Inflammatory macrophage treated with lipopolysaccharide for 1 hour (primary cell): ENCODE data around the gene MRPL27.
"Not testable (repeated sequence)": the region's sequence is repeated elsewhere in the genome, so short reads cannot be mapped to it uniquely, and the experiment has no call there.

Experiments used
- DNase-seq, 2 donors: peaks; one replicate each; pipeline ENCODE4 v3.0.0-alpha.2; 2020 to 2022

The MRPL27 gene

DNA sequence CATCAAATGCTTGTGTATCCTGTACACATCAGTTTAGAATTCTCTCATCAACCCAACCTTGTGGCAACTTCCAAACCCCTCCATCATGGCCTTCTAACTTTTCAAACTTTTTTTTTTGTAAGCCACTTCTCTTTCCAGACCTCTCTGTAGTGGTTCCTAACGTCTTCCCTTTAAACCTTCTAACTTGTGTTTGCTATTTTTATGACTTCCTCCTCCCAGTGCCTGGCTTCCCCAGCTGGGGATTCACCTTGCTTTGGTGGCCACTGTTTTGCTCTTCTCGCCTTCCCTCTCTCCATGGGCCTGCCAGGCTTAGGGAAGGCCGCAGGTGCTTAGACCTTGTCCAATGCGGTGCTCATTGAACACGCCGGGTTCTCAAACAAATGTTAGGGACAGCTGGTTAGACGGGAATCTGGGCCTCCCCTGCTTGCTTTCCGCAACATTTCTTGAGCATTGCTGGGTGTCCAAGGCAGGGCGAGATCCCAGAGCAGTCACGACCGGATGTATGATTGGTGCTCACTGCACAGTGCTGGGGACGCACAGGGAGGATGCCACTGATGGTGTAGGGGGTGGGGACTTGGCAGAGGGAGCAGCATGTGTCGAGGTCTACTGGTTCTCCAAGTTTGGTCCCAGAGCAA is 28.1 kb downstream of the MRPL27 start:
- peak; percentile 13 to 16 for DNase-seq

DNA sequence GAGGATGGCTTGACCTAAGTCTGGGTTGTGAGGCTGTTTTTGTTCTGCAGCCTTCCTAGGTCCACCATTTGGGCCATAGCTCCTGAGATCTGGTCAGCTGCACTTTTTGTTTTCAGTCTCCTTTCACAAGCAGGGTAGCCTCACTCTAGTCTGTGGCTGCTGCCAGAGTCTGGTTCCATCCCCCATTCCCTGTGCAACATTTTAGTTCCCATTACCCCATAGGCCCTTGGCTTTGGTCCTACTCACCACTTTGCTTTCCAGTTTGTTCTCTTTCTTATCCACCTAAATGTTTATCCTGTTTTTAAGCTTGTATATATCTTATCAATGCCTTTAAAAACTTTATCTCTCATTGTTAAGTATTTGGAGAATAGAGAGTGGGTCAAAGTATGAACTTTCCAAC is 33.6 kb downstream of the MRPL27 start:
- no peak for DNase-seq

DNA sequence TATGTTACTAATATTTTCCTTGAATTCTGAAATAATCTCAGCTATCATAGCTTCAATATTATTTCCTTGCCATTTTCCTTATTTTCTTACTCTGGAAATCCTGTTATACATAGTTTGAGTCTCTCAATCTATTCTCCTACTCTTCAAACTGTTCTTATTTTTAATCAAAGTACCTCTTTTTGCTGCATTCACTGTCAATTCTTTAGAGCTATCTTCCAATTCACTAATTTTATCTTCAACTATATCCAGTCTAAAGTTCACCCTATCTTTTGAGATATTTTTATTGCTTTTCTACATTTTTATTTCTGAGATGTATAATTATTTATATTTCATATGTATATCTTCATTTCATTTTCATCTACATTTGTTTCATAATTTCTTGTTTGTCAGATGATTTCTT is 34.3 kb downstream of the MRPL27 start:
- no peak for DNase-seq

DNA sequence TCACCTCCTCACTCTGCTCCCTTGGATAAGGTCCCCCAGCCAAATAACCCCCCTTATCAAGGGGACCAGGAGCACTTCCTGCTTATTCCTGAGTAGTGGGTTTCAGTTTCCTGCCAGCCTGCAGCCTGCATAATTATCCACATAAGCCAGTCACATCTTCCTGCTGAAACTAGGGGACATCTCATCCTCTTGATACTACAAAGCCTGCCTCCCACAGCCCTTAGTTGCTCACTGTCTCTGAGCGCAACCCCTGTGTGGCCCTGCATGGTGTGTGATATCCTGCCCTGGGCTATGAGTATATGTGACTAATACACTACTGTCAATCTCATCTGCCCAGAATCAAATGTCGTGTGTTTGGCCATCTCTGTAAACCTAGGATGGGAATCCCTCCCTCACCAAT is 35.0 kb downstream of the MRPL27 start:
- DNase-seq: no peak

DNA sequence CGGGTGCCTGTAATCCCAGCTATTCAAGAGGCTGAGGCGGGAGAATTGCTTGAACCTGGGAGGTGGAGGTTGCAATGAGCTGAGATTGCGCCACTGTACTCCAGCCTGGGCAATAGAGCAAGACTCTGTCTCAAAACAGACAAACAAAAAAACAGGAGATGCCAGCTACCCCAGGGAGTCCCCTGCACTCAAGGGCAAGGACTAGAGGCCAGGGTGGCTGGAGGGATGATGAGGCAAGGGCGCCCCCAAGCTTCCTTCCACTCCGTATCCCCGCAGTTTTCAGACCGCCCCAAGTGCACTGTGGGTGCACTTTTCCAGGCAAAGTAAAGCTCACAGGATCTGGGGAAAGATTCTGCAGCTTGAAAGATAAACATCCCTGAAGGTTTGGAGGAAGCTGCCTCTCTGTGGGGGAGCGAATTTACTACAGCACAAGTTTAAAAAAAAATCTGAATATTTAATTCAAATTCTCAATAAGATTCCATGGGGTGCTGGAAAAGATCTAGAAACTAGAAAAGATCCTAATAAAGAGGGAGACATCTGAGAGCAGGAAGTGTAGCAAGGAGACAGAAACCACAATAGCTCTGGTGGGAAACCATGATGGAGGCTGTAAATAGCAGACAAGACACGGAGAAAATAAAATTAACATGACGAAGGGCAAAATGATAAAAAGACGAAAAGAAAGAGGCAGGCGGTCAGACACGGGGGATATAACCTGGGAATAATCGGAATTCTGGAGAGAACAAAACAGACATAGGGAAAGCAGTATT is 39.5 kb downstream of the MRPL27 start:
- DNase-seq: not testable (repeated sequence)

DNA sequence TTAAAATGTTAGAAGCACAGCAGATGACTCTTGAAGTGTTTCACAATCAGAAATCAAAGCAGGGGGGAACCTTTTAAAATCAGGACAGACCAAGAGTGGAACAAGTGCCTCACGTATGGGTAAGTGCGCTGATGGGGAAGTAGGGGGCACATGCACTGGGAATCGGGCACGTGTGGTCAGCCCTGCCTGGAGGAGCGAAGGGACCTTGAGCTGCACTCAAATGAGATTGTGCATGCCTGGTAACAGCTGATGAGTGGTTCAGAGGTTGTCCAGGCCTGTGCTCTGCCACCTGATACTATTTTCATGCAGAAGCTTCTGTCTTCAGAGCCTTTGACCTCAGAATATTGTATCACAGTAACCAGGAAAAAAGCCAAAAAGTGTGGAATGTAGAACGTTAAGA is 40.8 kb downstream of the MRPL27 start:
- DNase-seq: no peak

DNA sequence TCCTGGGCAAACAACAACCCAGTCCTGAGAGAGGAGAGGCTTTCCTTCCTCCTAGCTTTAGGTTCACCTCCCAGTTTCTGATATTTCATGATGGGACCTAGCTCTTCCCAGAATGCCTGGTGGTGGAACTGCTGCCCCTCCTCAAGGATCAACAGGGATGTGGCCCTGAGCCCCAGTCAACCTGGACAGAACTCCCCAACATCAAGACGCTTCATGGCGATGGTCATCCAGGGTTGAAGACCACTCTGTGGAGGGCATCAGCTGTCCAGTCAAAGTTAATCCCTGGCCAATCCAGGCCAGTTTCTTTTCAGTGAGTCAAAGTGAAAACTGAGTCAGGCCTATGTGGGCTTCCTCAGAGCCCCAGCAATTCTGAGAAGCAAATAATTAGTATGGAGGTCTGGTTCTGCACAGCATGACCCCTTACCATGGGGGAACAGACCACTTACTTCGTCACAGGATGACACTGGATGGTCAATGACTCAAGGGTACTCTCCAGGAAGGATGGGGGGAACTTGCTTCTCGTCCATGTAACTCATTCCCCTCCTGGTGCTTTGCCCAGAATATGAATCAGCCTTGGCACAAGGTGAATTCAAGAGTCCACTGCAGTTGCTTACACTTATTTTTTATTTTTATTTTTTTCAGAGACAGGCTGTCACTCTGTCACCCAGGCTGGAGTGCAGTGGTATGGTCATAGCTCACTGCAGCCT is 41.7 kb downstream of the MRPL27 start:
- DNase-seq: no peak

DNA sequence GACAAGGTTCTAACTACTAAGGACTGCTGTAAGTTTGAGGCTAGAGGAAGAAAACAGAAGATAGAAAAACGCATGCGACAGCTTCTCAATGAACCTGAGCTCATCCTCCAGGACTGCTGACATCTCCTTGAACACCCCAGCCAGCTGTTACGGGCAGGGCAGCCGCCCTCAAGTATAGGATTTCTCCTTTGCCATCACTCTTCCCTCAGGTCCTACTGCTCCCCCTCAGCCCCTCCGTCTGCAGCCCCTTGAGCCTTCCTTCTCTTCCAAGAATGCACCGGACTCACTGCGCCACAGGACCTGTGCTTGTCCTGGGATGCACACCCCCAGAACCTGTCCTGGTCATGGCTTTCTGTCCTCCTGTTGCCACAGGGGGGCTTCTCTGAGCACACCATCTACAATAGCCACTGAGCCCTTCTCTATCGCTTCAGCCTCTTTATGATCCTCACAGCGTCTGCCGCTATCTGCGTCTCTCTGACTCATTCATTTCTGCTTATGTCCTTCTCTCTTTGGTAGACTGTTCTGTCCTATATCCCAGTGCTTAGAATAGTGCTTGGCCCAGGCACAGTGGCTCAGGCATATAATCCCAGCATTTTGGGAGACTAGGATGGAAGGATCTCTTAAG is 42.7 kb downstream of the MRPL27 start:
- no peak for DNase-seq

DNA sequence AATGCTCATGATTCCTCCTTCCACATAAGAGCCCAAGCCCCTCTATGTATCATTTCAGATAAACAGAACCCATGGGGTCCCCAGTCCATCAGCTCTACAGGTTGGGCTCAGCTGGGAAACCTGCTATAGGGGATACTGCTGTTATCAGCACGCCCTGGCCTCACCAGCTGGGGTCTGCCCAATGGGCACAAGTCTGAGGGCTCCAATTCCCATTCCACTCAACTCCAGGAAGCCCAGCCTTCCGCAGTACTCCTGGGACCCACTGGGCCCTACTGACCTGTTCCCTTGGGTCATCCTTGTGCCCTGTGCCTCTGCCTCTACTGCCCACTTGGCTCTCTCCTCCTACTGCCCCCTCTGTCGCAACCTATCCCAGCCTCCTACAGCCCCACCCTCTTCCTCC is 43.3 kb downstream of the MRPL27 start:
- no peak for DNase-seq

DNA sequence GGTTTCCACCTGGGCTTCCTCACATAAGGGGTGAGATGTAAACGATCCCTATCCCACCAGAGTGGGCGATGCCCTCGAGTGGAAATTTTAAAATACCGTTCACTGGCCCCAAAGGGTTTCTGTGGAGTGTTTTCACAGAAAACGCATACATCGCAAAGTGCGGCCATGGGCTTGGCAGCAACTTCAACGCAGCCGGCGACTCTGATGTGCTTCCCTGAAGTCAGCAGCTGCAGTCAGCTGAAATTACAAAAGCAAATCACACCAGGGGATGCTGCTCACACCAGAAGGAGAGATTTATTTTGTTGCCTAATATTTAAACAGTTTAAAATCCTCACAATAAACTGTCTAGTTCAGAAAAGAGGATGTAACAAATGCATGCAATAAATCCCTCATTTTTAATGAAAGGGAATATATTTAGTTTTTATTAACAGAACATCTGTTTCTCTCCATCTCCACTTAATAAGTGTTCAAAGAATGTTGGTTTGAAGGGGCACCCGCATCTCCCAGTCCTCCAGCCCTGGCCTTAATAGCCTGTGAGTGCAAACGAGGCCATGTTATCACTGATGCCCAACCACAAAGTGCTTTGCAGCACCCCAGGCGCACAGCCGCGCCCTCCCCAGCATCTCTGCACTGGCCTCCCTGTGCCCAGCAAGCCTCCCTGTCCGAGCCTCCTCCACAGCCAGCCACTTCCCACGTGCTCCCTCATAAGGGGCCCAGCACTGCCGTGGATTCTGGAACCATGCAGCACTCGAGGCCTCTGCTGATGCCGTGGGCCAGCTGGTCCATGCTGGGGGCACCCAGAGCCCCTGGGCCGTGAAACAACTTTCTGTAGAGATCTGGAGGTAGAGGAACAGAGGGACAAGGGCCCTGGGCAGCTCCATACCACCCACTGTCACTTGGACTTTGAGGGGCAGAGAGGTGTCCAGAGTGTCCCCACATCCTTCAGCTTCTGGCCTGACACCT is 44.3 kb downstream of the MRPL27 start:
- DNase-seq: no peak

DNA sequence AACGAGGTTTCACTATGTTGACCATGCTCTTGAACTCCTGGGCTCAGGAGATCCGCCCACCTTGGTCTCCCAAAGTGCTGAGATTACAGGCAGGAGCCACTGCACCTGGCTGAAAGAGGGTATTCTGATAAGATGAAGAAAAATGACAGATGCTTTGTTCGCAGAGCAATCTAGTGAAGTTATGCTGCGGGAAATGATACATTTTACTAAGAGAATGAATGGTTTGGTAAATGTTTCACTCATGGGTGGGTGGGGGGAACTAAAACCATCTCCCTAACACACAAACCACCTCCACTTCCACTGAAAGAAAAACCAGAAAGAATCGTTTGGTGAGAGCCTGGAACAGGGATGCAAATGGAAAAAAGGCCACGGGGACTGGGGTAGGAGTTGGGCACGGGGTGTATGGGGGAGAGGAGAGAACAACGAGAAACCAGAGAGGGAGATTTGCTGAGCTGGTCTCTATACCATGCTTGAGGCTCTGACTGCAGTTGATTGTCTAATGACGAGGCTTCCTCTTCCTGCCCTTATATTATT is 46.1 kb downstream of the MRPL27 start:
- no peak for DNase-seq

DNA sequence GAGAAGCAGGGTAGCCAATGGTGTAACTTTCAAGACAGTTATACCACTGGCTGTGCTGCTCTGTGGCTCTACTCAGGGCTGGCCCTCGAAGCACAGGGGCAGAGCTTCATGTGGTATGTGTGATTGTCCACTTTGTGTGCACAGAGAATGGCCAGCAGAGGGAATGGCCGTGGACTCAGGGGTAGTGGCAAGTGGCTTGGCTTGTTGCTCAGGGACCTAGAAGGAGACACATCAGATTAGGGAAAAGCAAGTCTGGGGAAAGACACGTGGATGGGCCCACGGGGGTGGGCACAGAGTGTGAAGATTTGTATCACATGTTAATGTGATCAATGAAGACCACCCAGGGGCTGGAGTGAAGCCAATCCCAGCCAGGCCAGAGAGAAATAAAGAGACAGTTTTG is 47.1 kb downstream of the MRPL27 start:
- DNase-seq: no peak

DNA sequence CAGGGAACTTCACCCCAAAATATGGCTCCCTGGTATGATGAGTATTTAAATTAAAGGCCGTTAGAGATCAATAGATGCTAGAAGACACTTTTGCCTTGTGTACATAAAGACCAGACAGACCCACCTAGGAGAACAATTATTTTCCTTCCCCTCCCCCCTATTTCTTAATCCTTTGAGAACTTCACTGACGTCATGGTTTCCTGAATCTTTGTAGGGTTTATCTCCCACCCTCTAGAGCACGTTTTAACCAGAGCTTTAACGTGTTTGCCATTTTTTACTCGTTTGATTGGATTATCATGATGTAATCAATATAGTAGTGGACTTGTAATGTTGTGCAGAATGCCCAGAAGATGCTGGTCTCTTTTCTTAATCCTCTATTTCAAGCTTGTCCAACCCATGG is 49.9 kb downstream of the MRPL27 start:
- DNase-seq: no peak

DNA sequence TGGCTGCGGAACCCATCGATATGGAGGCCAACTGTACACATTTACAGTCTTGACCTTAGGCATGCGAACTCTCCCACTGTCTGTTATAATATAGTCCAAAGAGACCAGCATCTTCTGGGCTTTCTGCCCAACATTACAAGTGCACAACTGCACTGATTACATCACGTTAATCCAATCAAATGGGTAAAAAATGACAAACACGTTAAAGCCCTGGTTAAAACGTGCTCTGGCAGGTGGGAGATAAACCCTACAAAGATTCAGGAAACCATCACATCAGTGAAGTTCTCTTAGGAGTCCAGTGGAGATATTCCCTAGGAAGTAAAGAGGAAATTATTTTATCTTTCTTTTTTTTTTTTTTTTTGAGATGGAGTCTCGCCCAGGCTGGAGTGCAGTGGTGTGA is 50.7 kb downstream of the MRPL27 start:
- DNase-seq: no peak

DNA sequence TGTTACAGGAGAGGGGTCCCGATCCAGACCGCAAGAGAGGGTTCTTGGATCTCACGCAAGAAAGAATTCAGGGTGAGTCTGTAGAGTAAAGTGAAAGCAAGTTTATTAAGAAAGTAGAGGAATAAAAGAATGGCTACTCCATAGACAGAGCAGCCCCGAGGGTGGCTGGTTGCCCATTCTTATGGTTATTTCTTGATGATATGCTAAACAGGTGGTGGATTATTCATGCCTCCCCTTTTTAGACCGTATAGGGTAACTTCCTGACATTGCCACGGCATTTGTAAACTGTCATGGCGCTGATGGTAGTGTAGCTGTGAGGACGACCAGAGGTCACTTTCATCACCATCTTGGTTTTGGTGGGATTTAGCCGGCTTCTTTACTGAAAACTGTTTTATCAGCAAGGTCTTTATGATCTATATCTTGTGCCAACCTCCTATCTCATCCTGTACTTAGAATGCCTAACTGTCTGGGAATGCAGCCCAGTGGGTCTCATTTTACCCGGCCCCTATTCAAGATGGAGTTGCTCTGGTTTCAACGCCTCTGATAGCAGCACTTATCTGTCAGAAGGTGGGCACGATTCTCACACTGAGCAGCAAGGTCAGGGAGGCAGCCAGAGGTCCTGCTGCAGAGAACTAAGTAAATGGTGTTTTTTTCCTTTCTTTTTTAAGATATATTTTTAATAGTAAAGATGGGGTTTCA is 53.5 kb downstream of the MRPL27 start:
- no peak for DNase-seq

DNA sequence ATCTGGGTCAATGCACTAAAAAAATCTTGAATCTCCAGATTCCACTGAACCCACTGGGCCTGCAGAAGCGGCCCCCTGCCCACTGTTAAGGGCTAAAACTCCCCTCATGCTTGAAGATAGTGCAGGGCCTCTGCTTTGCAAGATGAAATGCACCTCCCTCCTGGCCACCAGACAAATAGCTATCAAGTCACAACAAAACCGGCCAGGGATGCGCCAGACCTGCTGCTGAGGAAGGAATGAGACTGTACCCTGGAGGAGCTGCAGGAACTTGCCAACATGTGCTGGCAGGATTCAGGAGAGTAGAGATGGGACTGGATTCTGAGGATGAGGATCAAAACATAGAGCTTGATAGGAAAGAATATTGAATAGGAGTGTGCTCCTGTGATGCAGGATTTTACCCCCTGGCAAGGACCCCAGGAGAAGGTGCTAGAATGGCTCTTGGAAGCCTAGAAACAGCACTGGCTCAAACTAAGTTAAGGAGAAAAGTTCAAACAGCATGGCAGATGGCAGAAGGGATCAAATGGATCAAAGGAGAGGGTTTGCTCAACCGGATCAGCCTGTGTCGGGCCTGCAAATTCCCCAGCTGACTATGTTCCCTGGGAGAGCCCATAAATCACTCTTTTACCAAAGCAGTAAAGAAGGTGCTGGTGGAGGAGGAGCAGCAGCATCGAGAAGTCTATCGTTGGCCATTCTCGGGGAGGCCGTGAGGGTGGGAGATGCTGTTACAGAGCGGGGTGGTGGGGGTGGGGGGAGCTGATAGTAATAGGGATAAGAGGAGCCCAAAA is 54.3 kb downstream of the MRPL27 start:
- DNase-seq: no peak
